ENCODE data around the gene VSIG2.

The VSIG2 gene

GRCh38 chr11:124717786-124718651, 34.0 kb downstream of the VSIG2 start:
- DNase-seq = no peak

GRCh38 chr11:124717421-124717785, 34.7 kb downstream of the VSIG2 start:
- DNase-seq = no peak

GRCh38 chr11:124716591-124716990, 35.5 kb downstream of the VSIG2 start:
- DNase-seq = no peak

GRCh38 chr11:124712392-124712791, 39.7 kb downstream of the VSIG2 start:
- DNase-seq = no peak

GRCh38 chr11:124707829-124708228, 44.2 kb downstream of the VSIG2 start:
- DNase-seq = no peak

- DNase-seq = no peak
Measured at GRCh38 chr11:124700028-124700427, 52.0 kb downstream of the VSIG2 start.

- no peak for DNase-seq
Measured at GRCh38 chr11:124699547-124699946, 52.5 kb downstream of the VSIG2 start.

Data from NCI-H187 (cell line).